Upper lobe of right lung (tissue), 1 donor: ENCODE measurements around the gene SMC6. TPM values are rescaled to one million over a fixed set of nuclear protein-coding genes. Genes with fewer than 3 reads are reported as not detected.

Experiments
- ATAC-seq: fragments of 200-7000 bp; cut with Tn5 transposase; one replicate; pipeline ENCODE4 v1.9.1; 2020; ENCODE audit warnings: mild to moderate bottlenecking, moderate library complexity
- DNase-seq: peaks from one replicate; pipeline ENCODE4 v3.0.0-alpha.2; 2020
- H3K27ac ChIP-seq: fragments of 200-600 bp; one replicate; pipeline ENCODE4 v1.8.0; 2022
- H3K27me3 ChIP-seq: fragments of 200-600 bp; one replicate; pipeline ENCODE4 v1.8.0; 2022; ENCODE audit warnings: mild to moderate bottlenecking
- H3K36me3 ChIP-seq: fragments of 200-600 bp; one replicate; pipeline ENCODE4 v1.8.0; 2022
- H3K4me1 ChIP-seq: fragments of 200-600 bp; one replicate; pipeline ENCODE4 v1.8.0; 2022
- H3K4me3 ChIP-seq: fragments of 200-600 bp; one replicate; pipeline ENCODE4 v1.8.0; 2022; ENCODE audit warnings: mild to moderate bottlenecking
- H3K9me3 ChIP-seq: fragments of 200-600 bp; one replicate; pipeline ENCODE4 v1.8.0; 2022
- intact Hi-C: fragments of 100-400 bp; cut with DNase I; formaldehyde crosslinking; loops from one replicate; pipeline ENCODE4 v1.11.0; 2022
- total RNA-seq: library from RNA; stranded (reverse); fragmentation: NEBNext Ultra II Directional; extraction: Animal tissue kit (Norgen Biotek cat#: 25700); gene quantifications from one replicate; pipeline ENCODE4 v1.2.1, GENCODE V29; 2021
- TF ChIP-seq, protein P1 (sequence below): fragments of 200-600 bp; IDR thresholded peaks from one replicate; pipeline ENCODE4 v1.8.0; 2022; ENCODE audit warnings: antibody characterized with exemption
- donor health status: DM: no; HTN: yes; CAD: no; lungs with severe emphysema.

Gene SMC6
- total RNA-seq, 1 donor from 2014 or later: 16.0 TPM

DNA sequence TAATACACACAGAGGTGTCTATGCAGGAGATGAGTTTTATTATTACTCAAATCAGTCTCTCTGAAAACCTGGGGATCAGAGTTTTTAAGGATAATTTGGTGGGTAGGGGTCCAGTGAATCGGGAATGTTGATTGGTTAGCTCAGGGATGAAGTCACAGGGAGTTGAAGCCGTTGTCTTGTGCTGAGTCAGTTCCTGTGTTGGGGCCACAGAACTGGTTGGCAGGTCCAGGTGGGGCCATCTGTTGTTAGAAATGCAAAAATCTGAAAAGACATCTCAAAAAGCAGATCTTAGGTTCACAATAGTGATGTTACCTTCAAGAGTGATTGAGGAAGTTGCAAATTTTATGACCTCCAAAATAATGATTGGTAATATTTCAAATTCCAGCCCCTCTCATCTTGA, 126.2 kb downstream of the SMC6 start:
- ATAC-seq (no peak), DNase-seq (no peak)
- Histone ChIP-seq H3K4me1 (no peaks in the 10 kb centered on the region), H3K27me3 (no peaks in the 10 kb centered on the region), H3K4me3 (no peak overlapping the region), H3K36me3 (no peaks in the 10 kb centered on the region), H3K9me3 (no peaks in the 10 kb centered on the region), H3K27ac (no peak overlapping the region)
- TF ChIP-seq, protein P1, sequence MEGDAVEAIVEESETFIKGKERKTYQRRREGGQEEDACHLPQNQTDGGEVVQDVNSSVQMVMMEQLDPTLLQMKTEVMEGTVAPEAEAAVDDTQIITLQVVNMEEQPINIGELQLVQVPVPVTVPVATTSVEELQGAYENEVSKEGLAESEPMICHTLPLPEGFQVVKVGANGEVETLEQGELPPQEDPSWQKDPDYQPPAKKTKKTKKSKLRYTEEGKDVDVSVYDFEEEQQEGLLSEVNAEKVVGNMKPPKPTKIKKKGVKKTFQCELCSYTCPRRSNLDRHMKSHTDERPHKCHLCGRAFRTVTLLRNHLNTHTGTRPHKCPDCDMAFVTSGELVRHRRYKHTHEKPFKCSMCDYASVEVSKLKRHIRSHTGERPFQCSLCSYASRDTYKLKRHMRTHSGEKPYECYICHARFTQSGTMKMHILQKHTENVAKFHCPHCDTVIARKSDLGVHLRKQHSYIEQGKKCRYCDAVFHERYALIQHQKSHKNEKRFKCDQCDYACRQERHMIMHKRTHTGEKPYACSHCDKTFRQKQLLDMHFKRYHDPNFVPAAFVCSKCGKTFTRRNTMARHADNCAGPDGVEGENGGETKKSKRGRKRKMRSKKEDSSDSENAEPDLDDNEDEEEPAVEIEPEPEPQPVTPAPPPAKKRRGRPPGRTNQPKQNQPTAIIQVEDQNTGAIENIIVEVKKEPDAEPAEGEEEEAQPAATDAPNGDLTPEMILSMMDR: no peak
- intact Hi-C loops: no loop called here

DNA sequence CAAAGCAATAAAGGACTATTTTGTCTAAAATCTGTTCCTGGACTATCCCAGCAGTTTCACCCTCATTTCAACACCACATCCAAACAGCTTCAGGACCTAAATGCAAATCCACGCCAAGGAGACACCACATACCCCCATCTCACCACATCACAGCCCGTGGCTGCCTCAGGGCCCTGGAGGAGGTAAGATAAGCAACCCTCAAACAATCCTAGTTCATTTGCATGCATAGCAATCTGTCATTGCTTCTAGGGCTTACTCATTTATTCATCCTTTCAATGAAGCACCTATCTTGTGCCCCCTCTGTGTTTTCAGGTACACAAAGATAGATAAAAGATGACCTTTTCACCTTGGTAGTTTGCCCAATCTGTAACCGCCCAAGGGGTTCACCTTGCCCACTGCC, 126.6 kb downstream of the SMC6 start:
- TF ChIP-seq, protein P1: no peak
- intact Hi-C loops: no loop called here
- H3K27ac ChIP-seq: no peak overlapping the region

DNA sequence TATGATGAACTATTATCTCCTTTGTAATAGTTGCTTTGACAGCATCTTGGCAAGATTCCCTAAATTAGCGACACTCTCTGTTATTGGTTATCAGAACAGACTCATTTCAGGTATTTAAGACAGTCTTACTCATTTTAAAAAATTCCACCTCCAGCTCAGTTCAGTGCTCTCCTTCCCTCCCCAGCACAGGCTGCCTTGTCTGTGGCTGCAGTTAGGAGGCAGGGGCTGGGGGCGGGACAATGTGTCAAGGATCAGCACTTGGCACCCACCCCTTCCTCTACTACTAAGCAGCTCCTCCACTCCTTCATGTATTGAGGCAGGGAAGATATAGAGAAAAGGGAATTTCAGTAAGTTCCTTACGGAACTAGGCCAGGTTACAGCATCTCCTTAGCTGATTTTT, 128.2 kb downstream of the SMC6 start:
- Histone ChIP-seq H3K27ac (no peak overlapping the region), H3K4me1 (no peaks in the 10 kb centered on the region), H3K27me3 (no peaks in the 10 kb centered on the region), H3K9me3 (no peaks in the 10 kb centered on the region), H3K4me3 (no peak overlapping the region), H3K36me3 (no peaks in the 10 kb centered on the region)
- no peak for ATAC-seq
- TF ChIP-seq, protein P1: no peak
- no peak for DNase-seq
- intact Hi-C loops: no loop called here

More for the DNA sequence above, 126.6 kb downstream of the SMC6 start:
- DNase-seq (no peak), ATAC-seq (no peak)
- no peaks in the 10 kb centered on the region for H3K36me3 ChIP-seq
- no peak overlapping the region for H3K4me3 ChIP-seq
- H3K27me3 ChIP-seq: no peaks in the 10 kb centered on the region
- H3K9me3 ChIP-seq: no peaks in the 10 kb centered on the region
- no peaks in the 10 kb centered on the region for H3K4me1 ChIP-seq

DNA sequence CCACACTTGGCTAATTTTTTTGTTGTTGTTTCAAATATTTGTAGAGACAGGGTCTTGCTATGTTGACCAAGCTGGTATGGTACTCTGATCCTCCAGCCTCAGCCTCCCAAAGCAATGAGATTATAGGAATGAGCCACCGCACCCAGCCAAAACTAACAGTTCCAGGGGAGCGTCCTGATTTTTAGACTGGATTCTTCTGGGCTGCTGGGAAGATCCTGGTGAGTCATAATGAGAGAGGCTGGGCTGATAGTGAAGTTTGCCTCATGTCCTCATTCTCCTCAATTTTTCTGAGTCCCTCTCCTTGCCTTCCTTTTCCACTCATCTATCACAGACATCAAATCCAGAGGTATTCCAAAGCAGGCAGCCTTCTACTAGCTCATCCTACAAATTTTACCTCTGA, 131.8 kb downstream of the SMC6 start:
- H3K27ac ChIP-seq: no peak overlapping the region
- ATAC-seq: no peak

DNA sequence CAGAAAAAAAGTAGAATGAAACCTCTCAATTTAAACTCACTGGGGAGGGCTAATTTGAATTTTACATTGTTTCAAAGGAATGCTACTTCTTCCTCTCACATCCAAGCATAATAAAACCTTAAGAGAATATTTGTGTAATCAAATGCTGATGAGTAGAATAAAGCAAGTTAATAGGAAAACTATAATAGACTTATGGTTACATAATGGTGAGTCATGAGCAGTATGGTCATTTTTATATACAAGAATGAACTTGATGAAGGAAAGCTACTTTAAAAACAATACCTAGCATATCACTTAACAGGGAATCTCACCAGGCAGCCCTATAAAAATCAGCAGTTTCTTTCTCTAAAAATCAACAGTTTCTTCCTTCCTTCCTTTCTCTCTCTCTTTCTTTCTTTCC, 132.8 kb downstream of the SMC6 start:
- no peak overlapping the region for H3K4me3 ChIP-seq
- TF ChIP-seq, protein P1: no peak
- no peaks in the 10 kb centered on the region for H3K9me3 ChIP-seq
- no peaks in the 10 kb centered on the region for H3K36me3 ChIP-seq
- DNase-seq (no peak), ATAC-seq (no peak)
- H3K27me3 ChIP-seq: no peaks in the 10 kb centered on the region
- no peak overlapping the region for H3K27ac ChIP-seq
- no peaks in the 10 kb centered on the region for H3K4me1 ChIP-seq
- intact Hi-C loops: no loop called here

More for the DNA sequence above, 131.8 kb downstream of the SMC6 start:
- H3K9me3 ChIP-seq: no peaks in the 10 kb centered on the region
- no peaks in the 10 kb centered on the region for H3K36me3 ChIP-seq
- no peaks in the 10 kb centered on the region for H3K27me3 ChIP-seq
- H3K4me1 ChIP-seq: no peaks in the 10 kb centered on the region
- intact Hi-C loops: no loop called here
- no peak overlapping the region for H3K4me3 ChIP-seq
- TF ChIP-seq, protein P1: no peak
- no peak for DNase-seq

GRCh38 chr2:17620280-17620679, 133.3 kb downstream of the SMC6 start:
- DNase-seq (no peak), ATAC-seq (no peak)
- no peaks in the 10 kb centered on the region for H3K36me3 ChIP-seq
- H3K4me1 ChIP-seq: no peaks in the 10 kb centered on the region
- no peak overlapping the region for H3K27ac ChIP-seq
- H3K4me3 ChIP-seq: no peak overlapping the region
- intact Hi-C loops: no loop called here
- no peaks in the 10 kb centered on the region for H3K27me3 ChIP-seq
- TF ChIP-seq, protein P1: no peak
- no peaks in the 10 kb centered on the region for H3K9me3 ChIP-seq
